SKM-1 (cell line): ENCODE data around the gene AUP1.

ENCODE experiments used
- DNase-seq: peaks from one replicate; lab custom pipeline; 2025; ENCODE audit not compliant: unreplicated experiment; lab: John Stamatoyannopoulos, UW

AUP1 gene

GRCh38 chr2:74514368-74515270 is 14.9 kb downstream of the AUP1 start, which contains the start of gene TLX2:
Gene TLX2, plus strand, starts transcription at chr2:74514450. Its CDS starts 357 bp downstream, at chr2:74514807.
- no peak for DNase-seq

GRCh38 chr2:74513605-74514367 is 15.7 kb downstream of the AUP1 start:
- DNase-seq = no peak

- DNase-seq = no peak
Measured at GRCh38 chr2:74512744-74513604, 16.5 kb downstream of the AUP1 start.

- DNase-seq = no peak
Measured at GRCh38 chr2:74511104-74511989, 18.2 kb downstream of the AUP1 start.

- no peak for DNase-seq
Measured at GRCh38 chr2:74510272-74510671, 19.2 kb downstream of the AUP1 start.

GRCh38 chr2:74507926-74508520 is 21.5 kb downstream of the AUP1 start:
- DNase-seq = no peak

GRCh38 chr2:74507145-74507925 is 22.2 kb downstream of the AUP1 start, which contains the start of gene PCGF1:
Gene PCGF1, minus strand, starts transcription at chr2:74507695. Its CDS starts 27 bp downstream, at chr2:74507668.
- peak; percentile 95 for DNase-seq

GRCh38 chr2:74505448-74506246 is 23.9 kb downstream of the AUP1 start:
- no peak for DNase-seq

GRCh38 chr2:74504591-74504990 is 24.9 kb downstream of the AUP1 start:
- DNase-seq = no peak

- DNase-seq = no peak
Measured at GRCh38 chr2:74503506-74504475, 25.7 kb downstream of the AUP1 start.

- DNase-seq = no peak
Measured at GRCh38 chr2:74502720-74503505, 26.6 kb downstream of the AUP1 start.

- DNase-seq = no peak
Measured at GRCh38 chr2:74502147-74502719, 27.3 kb downstream of the AUP1 start.

- DNase-seq = no peak
Measured at GRCh38 chr2:74501335-74502071, 28.0 kb downstream of the AUP1 start.

- DNase-seq = no peak
Measured at GRCh38 chr2:74500578-74500946, 28.9 kb downstream of the AUP1 start.

- DNase-seq = no peak
Measured at GRCh38 chr2:74499940-74500577, 29.4 kb downstream of the AUP1 start.
